NCI-H2196 treated with DMSO at 0.1 percent for 48 hours (cell line): Measurements from ENCODE around the gene STEAP4.

Experiments used
- DNase-seq: peaks from one replicate; lab custom pipeline; 2025; ENCODE audit not compliant: unreplicated experiment; lab: John Stamatoyannopoulos, UW

The STEAP4 gene

DNA sequence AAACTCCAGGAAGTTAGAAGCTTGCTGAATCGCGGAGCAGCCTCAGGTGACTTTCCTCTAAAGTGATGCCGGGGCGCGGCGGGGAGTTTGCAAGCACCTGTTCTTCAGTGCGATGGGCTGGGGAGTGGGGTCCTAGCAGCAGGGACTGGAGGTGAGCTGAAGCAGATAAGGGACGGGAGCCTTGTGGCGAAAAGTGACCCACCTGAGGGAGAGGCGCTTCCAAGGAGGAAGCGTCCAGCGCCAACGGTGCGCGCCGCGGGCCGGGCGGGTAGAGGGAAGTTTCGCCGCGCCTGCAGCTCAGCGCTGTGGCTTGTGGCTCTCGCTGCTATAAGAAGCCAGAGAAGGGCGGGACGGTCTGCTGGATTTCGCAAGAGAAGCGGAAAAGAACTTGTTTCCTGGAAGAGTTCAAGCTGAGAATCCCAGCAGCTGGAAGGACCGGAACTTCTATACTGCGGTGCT lies at the start of gene STEAP4:
Gene STEAP4 (minus strand): TSS at position 305 of the 459 bp plus-strand sequence. CDS start 22,625 bp downstream, outside the sequence.
- DNase-seq, result no peak

- no peak for DNase-seq
Observed at GRCh38 chr7:88355011-88355410, 48.3 kb upstream of the STEAP4 start.

GRCh38 chr7:88350118-88350517 lies 43.4 kb upstream of the STEAP4 start:
- DNase-seq, result no peak

DNA sequence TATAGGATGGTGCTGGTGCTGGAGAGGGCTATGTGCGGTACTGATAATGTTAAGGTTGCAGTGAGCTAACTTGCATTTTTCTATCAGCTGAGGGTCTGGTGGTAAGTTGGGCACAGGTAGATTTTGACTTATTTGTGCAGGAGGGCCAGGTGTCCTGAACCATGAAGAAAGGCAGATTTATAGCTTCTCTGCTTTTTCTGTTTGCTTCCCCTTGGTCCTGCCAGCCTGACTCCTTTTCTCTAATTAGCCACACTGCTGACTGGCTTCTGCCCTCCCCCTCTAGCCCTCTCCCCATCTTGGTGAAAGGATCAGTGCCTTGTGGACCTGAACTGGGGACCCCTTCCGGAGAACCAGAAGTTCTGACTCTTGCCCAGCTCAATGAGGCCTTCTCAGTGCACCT lies 40.8 kb upstream of the STEAP4 start:
- DNase-seq, result no peak

GRCh38 chr7:88347090-88347489 lies 40.4 kb upstream of the STEAP4 start:
- DNase-seq, result no peak

- DNase-seq, result no peak
Observed at GRCh38 chr7:88346357-88346756, 39.7 kb upstream of the STEAP4 start.

DNA sequence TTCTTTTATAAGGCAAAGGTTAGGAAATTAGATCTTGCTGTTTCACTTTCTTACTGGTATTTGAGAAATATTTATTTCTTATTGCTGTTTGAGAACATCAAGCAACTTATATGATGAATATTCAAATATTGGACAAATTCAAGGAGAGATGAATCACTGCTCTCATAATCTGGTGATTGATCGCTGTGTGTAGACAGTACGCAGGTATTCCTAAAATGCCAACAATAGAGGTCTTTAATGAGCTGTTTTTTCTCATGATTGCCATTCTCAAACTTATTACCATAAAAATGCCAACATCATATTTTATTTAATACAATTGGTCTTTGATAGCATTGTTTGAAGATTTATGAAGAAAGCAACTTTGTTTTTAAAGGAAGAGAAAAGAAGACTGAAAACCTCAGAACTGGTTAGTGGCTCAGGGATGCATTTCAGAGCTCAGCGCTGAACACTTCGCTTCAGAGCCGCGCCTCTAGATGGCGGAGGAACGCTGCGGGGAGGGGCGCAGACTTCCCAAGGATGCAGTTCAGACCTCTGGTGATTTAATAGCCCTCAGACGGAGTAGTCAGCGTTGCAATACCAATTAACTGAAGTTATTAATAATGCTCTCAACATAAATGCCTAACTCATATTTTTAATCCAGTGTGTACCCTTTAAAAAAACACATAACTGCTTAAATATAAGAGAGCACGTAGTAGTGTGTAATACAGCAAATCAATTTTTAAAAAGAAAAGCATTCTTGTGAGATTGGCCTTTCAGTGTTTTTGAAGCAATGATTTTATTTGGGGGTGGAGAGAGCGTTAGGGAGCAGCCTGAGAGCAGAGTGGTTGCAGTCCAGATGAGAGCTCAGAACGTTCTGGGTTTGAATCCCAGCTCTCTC lies 38.5 kb upstream of the STEAP4 start:
- DNase-seq, result no peak

DNA sequence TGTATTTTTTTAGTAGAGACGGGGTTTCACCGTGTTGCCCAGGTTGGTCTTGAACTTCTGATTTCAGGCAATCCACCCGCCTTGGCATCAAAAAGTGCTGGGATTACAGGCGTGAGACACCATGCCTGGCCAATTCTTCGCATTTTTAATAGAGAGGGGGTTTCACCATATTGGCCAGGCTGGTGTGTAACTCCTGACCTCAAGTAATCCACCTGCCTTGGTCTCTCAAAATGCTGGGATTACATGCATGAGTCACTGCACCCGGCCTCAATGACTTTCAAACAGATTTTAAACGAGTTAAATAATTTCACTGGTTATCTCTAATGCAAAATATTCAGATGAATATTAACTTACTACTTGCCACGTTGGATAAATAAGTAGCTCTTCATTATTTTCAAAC lies 37.6 kb upstream of the STEAP4 start:
- DNase-seq, result no peak

GRCh38 chr7:88339195-88339922 lies 32.7 kb upstream of the STEAP4 start:
- no peak for DNase-seq

DNA sequence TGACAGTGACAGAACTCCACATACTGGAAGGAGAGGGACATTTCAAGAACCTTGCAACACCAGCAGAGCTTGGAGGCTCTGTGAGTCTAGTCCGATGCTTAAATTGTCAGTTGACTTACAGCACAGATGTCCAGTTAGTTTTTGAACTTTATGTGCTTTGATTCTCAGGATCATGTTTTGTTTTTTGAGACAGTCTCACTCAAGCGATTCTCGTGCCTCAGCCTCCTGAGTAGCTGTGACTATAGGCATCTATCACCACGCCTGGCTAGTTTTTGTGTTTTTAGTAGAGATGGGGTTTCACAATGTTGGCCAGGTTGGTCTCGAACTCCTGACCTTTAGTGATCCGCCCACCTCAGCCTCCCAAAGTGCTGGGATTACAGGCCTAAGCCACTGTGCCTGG lies 31.8 kb upstream of the STEAP4 start:
- no peak for DNase-seq

- DNase-seq, result no peak
Observed at GRCh38 chr7:88337572-88337971, 30.9 kb upstream of the STEAP4 start.

DNA sequence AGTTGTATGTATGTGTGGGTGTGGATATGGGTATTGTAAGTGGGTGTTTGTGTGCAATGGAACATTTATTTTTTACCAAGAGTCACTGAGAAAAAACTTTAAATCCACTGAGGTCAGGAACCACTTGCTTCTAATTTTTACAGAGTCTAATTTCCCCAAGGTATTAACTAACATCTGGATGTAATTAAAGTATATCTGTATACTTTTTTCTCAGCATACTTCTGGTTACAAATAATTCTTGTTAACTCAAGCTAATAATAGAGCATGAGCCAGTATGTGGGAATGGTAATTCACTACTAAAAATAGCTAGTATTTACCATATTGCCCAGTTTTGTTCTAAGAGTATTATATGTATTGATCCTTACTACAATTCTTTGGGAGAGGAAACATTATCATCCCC lies 24.6 kb upstream of the STEAP4 start:
- DNase-seq, result no peak

- no peak for DNase-seq
Observed at GRCh38 chr7:88329532-88330463, 23.1 kb upstream of the STEAP4 start.

DNA sequence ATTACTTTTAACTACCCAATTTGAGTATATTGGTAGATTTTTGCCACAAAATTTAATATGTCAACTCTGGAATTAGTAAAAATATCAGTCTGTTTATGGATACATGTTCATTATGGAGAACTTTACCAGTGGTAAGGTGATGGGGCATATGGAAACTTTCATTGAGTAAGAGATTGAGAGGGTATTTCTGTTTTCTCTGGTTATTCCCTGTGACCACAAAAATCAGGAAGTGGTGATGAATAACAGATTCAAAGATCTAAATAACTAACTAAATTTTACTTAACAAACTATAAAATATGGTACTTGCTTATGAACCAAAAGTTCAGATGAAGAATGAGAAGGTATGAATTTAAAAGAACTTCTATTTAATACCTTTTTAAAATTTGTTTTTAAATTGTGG lies 22.1 kb upstream of the STEAP4 start:
- DNase-seq, result no peak

- DNase-seq, result no peak
Observed at GRCh38 chr7:88324699-88325098, 18.0 kb upstream of the STEAP4 start.

DNA sequence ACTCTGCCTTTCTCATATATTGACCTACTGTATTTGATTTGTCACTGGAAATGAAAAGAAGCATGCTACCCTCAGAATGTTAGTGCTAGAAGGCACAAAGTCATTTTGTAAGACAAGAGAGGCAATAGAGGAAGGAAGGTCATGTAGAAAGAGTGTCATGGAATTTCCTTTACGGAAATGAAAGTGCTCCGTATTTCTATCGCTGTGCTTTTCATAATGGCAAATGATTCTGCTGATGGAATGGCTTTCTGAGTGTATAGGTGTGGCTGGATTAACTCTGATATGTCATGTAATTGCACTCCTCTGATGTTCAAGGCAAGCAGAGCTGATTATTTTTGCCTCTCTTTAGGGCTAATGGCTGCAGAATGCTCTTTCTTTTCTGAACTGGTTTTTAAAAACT lies 15.5 kb upstream of the STEAP4 start:
- no peak for DNase-seq

- no peak for DNase-seq
Observed at GRCh38 chr7:88321694-88322093, 15.0 kb upstream of the STEAP4 start.

DNA sequence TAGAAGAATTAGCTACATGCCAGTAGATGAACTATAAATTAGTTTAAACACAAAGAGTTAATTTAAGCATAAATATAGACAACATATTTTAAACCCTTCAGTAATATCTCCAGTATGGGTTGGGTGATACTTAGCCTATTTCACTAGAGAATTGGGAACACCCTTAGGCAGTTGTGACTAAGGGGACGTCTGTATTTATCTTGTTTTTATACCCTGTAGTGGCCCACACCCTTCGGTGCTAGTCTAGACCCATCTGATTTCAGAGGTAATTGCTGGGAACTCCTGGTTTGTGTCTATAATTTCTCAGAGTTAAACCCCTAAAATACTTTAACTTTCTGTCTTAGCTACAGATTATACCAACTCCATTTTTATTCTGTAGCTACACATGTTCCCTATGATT lies 11.5 kb upstream of the STEAP4 start:
- no peak for DNase-seq

DNA sequence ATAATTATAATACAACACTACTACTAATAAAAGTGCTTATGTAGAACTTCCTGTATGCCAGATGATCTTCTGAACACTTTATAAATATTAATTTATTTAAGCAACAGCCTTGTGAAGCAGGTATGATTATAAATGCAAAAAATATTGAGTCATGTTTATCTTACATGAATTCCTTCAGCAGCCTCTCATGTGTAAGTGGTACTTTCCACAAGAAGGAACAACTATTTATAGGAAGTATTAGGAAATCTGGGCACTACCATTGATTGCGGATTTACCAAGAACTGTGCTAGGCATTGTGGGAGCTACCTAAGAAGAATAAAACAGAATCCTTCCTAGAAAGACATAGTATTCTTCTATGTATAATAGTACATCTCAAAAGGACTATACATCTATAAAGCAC lies 10.7 kb upstream of the STEAP4 start:
- DNase-seq, result no peak

DNA sequence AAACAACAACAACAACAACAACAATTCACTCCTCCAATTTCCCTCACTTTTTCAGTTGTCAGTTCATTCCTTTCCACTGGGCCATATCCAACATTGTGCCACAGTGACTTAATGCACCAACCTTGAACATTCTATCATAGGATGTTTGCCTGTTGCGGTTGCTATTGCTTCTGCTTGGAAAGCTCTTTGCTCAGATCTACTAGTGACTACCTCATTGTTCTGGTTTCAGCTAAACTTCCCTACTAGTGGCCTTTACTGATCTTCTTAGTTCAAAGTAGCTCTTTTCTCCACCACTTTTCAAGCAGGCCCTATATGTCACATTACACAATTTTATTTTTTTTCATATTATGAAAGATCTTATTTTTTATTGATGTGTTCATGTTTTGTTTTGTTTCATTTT lies 9.8 kb upstream of the STEAP4 start:
- DNase-seq, result no peak

GRCh38 chr7:88315522-88315921 lies 8.8 kb upstream of the STEAP4 start:
- DNase-seq, result no peak
